ENCODE data around the gene TMED1.
"Not testable (repeated sequence)": the region's sequence is repeated elsewhere in the genome, so short reads cannot be mapped to it uniquely, and the experiment has no call there.

TMED1 gene

DNA sequence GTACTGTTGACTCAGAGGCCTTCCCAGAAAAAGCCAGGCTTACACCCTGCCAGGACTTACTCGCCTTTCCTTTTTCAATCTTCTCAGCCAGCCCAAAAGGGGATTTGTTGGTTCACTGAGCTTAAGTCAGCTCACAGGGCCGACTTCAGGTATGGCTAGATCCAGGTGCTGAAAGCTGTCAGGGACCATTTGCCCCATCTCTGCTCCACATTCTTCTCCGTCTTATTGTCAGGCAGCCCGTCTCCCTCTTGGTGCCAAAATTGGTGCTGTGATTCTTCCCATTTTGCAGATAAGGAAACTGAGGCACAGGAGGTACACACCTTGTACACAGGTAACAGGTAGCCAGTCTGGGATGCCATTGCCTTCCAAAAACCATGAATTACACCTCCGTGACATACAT lies 14.6 kb upstream of the TMED1 start:
- no peak for DNase-seq (ENCODE audit: low read depth)
- TF ChIP-seq, protein P1, sequence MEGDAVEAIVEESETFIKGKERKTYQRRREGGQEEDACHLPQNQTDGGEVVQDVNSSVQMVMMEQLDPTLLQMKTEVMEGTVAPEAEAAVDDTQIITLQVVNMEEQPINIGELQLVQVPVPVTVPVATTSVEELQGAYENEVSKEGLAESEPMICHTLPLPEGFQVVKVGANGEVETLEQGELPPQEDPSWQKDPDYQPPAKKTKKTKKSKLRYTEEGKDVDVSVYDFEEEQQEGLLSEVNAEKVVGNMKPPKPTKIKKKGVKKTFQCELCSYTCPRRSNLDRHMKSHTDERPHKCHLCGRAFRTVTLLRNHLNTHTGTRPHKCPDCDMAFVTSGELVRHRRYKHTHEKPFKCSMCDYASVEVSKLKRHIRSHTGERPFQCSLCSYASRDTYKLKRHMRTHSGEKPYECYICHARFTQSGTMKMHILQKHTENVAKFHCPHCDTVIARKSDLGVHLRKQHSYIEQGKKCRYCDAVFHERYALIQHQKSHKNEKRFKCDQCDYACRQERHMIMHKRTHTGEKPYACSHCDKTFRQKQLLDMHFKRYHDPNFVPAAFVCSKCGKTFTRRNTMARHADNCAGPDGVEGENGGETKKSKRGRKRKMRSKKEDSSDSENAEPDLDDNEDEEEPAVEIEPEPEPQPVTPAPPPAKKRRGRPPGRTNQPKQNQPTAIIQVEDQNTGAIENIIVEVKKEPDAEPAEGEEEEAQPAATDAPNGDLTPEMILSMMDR (conservative IDR thresholded peaks at IDR 0.05; ENCODE audit: control insufficient read depth, insufficient read depth, low read depth, low read length) = no peak
- H3K4me3 ChIP-seq (ENCODE audit: control insufficient read depth, low read depth, low read length) = no peak overlapping the region

DNA sequence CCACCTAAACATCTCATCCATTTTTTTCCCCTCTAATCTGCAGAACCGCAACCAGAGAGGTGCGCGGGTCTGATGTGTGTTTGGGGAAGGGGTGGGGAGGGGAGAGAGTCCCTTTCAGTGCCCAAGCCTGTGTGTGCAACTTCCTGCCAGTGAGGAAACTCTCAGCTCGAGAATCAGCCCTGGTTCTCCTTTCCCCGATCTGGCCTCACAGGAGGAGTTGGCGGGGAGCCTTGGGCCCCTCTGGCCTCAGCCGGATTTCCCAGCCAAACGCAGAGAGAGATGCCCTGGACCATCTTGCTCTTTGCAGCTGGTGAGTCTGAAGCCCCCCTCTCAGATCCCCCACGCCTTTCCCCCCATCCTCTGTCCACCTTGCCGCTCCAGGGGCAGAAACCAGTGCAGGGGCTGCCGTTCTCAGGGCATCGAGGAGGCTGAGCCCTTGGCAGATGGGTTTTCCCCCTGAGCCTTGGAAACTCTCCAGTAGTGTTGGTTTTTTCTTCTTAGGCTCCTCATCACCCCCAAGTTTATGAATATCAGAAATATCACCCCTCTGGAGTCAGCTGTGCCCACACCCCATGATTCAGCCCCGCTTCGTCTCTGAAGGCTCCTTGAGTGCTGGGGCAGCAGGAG lies 12.3 kb upstream of the TMED1 start, which contains the start of gene C19orf38:
TSS of gene C19orf38 (plus strand) at position 186 of the 627 bp plus-strand sequence. CDS start at position 280, 94 bp downstream.
- TF ChIP-seq, protein P1 (conservative IDR thresholded peaks at IDR 0.05; ENCODE audit: control insufficient read depth, insufficient read depth, low read depth, low read length) = no peak
- H3K4me3 ChIP-seq (ENCODE audit: control insufficient read depth, low read depth, low read length) = no peak within 1 kb of the TSS
- no peak for DNase-seq (ENCODE audit: low read depth)

DNA sequence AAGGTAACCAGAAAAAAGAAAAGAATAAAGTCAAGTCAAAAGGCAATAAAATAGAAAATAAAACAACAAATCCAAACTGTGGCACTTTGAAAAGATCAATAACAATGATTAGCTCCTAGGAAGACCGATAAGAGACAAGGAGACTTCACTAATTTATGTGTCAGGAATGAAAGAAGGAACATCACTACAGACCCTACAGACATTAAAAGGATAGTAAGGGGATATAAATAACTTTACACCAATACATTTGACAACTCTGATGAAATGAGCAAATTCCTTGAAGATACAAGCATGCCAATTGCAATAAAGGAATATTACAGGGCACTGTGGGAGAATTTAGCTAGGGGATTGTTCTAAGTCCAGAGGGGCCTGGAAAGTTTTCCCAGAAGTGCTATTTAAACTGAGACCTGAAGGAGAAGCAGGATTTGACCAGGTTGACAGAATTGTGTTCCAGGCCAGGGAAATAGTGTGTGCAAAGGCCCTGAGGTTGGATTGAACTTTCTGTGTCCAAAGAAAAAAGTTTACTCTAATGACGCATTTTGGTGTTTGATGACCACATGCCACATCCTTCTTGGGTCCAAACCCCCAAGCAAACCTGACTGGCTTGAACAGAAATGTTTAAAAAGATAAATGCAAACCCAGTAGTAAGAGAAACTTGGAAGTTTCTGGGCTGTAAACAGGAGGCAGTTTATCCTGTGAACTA lies 10.6 kb upstream of the TMED1 start:
- TF ChIP-seq, protein P1 (conservative IDR thresholded peaks at IDR 0.05; ENCODE audit: control insufficient read depth, insufficient read depth, low read depth, low read length) = no peak
- DNase-seq (ENCODE audit: low read depth) = no peak
- no peak overlapping the region for H3K4me3 ChIP-seq (ENCODE audit: control insufficient read depth, low read depth, low read length)

DNA sequence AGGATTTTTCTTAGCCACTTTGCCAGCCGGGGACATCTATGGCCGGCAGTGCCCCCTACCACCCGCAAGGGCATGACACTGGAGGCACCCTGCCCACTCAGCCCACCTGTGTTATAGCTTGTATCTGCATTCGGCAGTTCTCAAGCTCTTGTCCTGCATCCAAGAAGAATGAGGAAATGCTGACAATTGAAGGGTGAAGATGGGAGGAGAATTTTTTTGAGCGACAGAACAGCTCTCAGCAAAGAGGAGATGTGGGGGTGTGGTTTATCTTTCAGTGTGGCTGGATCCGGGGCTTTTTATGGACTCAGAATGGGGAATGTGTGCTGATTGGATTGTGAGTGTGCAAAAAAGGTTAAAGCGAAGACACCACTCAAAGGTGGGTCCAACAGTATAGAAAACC lies 6.8 kb upstream of the TMED1 start:
- no peak for DNase-seq (ENCODE audit: low read depth)
- no peak overlapping the region for H3K4me3 ChIP-seq (ENCODE audit: control insufficient read depth, low read depth, low read length)
- TF ChIP-seq, protein P1 (conservative IDR thresholded peaks at IDR 0.05; ENCODE audit: control insufficient read depth, insufficient read depth, low read depth, low read length) = no peak

DNA sequence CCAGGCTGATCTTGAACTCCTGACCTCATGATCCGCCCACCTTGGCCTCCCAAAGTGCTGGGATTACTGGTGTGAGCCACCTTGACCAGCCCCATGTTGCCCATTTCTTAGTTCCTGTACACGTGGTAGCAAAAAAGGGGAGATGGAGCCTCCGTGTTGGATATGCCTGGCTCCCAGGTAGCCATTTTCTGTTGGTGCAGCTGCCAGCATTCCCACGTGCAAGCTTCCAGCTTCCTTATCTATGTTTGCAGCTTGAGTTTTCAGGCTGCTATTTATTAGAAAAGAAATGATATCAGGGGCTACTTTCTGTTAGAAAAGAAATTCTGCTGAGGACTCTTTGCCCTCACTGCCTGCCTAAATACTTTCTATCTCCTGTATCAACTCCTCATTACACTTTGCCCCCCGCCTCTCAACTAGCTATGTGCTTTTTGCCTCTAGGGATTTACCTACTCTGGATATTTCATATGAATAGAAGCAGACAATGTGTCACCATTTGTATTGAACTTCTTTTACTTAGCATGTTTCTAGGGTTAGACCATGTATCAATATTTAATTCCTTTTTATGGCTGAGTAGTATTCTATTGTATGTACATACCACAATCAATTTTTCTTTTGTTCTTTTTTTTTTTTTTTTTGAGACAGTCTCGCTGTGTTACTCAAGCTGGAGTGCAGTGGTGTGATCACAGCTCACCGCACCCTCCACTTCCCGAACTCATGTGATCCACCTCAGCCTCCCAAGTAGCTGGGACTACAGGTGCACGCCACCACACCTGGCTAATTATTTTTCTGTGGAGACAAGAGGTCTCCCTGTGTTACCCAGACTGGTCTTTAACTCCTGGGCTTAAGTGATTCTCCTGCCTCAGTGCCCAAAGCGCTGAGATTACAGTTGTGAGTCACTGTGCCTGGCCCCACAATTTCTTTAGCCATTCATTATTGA lies 3.4 kb upstream of the TMED1 start:
- DNase-seq (ENCODE audit: low read depth) = no peak
- no peak overlapping the region for H3K4me3 ChIP-seq (ENCODE audit: control insufficient read depth, low read depth, low read length)
- TF ChIP-seq, protein P1 (conservative IDR thresholded peaks at IDR 0.05; ENCODE audit: control insufficient read depth, insufficient read depth, low read depth, low read length) = no peak

DNA sequence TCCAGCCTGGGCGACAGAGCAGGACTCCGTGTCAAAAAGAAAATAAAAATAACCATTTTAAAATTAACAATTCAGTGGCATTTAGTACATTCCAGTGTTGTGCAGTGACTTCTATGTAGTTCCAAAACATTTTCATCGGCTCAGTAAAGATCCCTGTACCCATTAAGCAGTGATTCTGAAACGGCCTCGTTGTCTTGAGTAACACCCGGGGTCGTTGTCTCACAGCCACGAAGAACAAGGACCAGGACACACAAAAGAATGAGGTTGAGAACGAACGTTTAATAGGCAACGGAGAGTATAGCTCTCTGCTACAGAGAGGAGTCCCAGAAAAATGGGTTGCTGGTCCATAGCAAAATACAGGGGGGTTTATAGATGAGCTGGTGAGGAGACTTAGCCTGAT lies 2.4 kb upstream of the TMED1 start:
- TF ChIP-seq, protein P1 (conservative IDR thresholded peaks at IDR 0.05; ENCODE audit: control insufficient read depth, insufficient read depth, low read depth, low read length) = no peak
- no peak for DNase-seq (ENCODE audit: low read depth)

DNA sequence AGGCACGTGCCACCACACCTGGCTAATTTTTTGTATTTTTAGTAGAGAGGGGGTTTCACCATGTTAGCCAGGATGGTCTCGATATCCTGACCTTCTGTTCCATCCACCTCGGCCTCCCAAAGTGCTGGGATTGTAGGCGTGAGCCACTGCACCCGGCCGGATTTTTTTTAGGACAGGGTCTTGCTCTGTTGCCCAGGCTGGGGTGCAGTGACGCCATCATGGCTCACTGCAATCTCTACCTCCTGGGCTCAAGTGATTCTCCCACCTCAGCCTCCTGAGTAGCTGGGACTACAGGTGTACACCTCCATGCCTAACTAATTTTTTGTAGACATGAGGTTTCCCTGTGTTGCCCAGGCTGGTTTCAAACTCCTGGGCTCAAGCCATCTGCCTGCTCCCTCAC lies 1.6 kb upstream of the TMED1 start:
- DNase-seq (ENCODE audit: low read depth); H3K4me3 ChIP-seq (ENCODE audit: control insufficient read depth, low read depth, low read length): not testable (repeated sequence)

More for the DNA sequence above, 2.4 kb upstream of the TMED1 start:
- H3K4me3 ChIP-seq (ENCODE audit: control insufficient read depth, low read depth, low read length) = no peak overlapping the region
